Activated naive CD8-positive, alpha-beta T cell treated with anti-CD3 and anti-CD28 coated beads, Interleukin-2, amount 50 U/mL, for 16 hours (primary cell): ENCODE results near the gene TRMU.

Source experiments
- DNase-seq: peaks from one replicate; pipeline ENCODE4 v3.0.0-alpha.2; 2020; ENCODE audit warnings: low read depth, low spot score

The TRMU gene

GRCh38 chr22:46336119-46337078 lies 885 bp downstream of the TRMU start:
- no peak for DNase-seq

GRCh38 chr22:46337870-46338269 lies 2.4 kb downstream of the TRMU start:
- DNase-seq, result no peak

DNA sequence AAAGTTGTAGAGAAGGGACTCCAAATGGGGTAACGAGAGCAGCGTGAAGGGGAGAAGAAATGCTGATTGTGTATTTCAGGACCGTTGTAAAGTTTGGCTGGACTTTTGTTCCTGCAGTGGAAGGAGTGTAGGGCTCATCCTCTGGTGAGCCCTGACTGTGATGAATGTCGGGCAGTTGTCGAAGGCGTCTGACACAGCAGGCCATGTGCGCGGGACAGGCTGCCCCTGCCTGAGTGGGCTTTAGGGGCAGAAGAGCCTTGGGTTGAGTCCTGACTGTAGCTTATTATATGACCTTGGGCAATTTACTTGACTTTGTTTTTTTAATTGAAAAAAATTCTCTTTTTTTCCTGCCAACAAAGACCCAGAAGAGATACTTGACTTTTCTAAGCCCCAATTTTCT lies 3.1 kb downstream of the TRMU start:
- no peak for DNase-seq

- no peak for DNase-seq
Measured at GRCh38 chr22:46339956-46340355, 4.4 kb downstream of the TRMU start.

DNA sequence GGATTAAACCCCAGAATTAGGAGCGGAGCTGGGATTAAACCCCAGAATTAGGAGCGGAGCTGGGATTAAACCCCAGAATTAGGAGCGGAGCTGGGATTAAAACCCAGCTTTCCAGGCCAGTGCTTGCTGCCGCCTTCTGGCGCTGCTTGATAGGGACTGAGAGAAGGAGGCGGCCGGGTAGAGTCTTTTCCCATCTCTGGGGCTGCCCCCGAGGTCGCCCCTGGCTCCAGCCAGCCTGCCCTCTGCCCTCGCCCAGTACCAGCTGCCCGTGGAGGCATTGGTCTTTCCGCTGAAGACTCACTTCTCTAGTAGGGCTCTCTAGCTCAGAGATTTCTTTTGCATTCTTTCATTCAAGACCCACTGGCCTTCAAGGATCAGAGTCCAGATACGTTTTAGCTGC lies 5.2 kb downstream of the TRMU start:
- DNase-seq, result no peak

DNA sequence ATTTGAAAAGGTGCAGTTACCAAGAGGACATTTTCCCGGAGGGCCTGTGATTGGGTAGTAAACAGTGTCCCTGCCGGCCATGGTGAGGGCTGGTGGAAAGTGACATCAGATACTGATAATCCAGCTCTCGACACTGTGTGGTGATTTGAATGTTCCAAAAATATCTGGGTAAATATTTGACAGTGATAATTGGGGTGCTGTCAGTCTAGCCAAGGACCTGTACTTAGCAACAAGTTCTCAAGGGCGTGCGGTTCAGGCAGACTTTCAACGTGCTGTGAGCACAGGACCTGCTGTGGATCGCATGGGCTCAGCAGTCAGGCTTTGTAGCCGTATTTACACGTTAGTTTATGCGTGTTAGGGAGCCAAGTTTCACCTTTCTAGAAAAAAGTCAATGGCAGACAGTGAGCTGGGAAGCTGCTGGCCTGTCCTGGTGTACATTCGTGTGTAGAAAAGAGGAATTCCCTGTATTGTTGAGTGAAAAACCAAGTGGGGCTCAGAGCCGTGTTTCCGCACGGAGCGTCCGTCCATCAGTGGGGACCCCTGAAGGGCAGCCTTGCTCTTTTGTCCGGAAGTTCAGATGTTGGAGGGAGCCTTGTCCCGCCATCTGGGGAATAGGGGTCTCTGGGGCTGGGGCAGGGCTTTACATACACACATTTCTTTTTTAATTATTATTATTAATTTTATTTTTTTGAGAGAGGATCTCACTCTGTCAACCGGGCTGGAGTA lies 11.3 kb downstream of the TRMU start:
- no peak for DNase-seq

DNA sequence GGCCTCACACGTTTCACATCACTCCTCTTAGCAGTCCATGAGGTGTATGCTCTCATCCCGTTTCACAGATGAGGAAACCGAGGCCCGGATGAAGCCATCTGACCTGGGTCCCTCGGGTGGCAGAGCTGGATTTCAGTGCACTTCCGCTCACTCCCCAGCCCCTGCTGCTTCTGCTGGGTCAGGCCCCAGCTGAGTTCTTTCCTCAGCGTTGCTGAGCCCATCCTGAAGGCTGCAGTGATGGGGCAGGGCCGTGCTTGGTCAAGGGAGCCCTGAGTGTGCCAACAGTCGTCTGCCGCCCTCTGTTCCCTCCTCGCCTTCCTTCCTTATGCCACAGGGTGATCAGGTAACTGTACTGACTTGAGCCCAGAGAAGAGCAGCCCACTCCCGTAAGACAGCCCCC lies 12.1 kb downstream of the TRMU start:
- DNase-seq, result no peak

DNA sequence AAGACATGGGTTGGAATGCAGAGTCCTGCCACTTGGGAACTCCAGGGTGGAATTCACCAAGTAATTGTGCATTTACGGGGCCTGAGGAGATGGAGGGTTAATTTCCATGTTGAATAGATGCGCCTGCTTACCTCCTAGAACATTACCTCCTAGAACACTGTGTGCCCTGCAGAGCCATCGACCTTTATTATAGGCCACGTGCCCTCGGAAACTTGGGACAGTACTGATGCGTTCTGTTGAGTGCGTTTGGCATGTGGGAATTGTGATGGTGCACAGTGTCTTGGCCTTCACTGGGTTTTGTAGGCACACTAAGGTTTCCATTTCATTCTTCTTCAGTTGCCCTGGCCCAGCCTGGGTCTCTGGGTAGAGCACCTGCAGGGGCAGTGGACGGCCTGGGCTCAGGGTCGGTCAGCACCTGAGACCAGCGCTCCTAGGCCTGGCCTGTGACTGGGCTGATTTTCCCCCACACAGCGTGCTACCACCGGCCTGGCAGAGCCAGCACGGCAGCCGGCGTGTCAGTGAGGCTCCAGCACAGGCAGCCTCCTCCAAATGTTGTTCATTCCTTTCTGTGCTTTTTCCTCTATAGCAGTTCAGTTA lies 12.7 kb downstream of the TRMU start:
- DNase-seq, result no peak

- no peak for DNase-seq
Measured at GRCh38 chr22:46349238-46349637, 13.7 kb downstream of the TRMU start.

DNA sequence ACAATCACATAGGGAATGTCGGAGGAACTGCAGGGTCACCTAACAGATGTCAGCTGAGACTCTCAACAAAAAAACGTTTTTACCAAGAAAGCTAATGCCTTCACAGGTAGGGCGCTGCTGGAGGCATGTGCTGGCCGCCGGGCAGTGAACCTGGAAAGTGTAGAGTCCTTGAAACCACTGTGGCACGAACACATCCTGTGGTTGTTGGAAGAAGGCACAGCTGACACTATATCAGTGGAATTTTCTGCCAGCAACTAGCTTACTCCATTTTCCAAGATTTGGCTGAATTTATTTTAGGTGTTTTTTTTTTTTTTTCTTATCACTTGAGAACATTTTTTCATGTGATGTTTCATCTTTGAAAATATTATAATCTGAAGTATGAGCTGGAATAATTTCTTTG lies 14.2 kb downstream of the TRMU start:
- no peak for DNase-seq

DNA sequence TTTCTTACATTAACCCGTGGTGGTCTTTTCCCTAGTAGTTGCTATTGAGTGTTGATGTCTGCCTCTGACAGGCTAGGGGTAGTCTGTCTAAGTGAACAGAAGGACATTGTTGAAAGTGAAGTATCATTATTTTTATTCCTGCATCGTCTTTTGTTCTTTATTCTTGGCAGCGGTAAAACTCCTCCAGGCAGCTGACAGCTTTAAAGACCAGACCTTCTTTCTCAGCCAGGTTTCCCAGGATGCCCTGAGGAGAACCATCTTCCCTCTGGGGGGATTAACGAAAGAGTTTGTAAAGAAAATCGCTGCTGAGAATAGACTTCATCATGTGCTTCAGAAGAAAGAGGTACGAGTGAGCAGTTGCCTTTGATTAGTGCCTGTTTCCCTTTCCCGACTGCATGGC lies 14.6 kb downstream of the TRMU start:
- DNase-seq, result no peak

DNA sequence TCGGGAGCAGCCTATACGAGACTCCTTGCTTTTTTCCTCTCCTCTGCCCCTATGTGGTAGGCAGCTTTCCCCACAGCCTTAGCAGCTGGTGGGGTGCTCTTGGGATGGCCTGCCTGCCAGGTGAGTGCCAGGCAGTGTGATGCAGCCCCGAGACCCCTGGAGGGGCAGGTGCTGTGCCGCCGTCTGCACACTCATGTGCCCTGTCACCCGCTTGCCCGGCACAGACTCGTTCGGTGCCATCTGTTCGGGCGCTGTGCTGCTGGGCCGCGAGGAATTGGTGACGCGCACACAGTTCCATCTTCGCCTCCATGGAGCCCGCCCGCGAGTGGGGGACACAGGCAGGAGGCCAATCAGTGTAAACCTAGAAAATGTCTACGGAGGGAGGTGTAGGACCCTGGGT lies 15.1 kb downstream of the TRMU start:
- DNase-seq, result no peak

- no peak for DNase-seq
Measured at GRCh38 chr22:46351131-46351735, 15.7 kb downstream of the TRMU start.

GRCh38 chr22:46351767-46352166 lies 16.3 kb downstream of the TRMU start:
- no peak for DNase-seq

DNA sequence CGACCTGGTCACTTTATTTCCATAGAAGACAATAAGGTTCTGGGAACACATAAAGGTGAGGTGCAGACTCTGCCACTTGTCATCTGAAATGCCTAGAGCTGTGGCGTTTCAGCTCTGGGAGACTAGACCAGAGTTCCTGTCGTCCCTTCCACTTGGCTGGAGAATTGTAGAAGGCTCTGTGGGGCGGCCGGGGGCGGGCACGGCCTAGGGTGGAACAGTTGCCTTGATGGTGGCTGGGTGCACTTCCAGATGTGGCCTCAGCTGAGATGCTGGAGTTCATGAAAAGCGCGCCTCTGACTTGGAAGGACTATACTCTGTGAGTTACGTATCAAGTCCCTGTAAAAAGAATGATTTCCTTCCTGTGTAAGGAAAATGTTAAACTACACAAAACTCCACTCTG lies 16.8 kb downstream of the TRMU start:
- no peak for DNase-seq

DNA sequence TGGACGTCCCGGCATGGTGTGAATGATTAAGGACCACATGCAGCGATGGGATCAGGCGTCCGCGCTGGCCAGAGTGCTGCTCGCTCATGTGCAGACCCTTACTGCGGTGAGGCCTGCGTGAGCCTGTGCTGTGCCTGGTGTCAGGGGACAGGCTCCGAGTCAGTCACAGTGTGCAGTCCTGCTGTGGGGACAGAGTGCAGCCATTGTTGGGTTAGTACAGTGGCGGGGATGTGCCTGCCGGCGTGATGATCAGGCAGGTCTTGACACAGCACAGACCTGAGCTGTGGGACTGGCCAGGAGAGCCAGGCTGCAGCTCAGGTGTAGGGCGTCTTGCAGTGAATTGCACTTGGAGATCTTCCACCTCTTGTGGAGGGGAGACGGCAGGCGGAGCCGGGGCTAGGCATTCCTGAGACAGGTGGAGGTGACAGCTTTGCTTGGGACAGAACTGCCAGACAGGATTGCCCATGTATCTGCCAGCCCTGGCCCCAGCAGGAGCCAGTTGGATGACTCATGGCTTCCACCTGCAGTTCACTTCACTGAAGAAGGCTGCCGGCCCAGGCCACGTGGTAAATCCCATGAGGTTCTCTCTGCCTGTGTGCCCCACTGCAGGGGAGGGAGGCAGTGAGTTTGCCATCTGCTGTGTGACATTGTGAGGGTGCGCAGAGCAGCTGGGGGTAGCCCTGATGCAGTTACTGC lies 17.3 kb downstream of the TRMU start:
- DNase-seq, result no peak

DNA sequence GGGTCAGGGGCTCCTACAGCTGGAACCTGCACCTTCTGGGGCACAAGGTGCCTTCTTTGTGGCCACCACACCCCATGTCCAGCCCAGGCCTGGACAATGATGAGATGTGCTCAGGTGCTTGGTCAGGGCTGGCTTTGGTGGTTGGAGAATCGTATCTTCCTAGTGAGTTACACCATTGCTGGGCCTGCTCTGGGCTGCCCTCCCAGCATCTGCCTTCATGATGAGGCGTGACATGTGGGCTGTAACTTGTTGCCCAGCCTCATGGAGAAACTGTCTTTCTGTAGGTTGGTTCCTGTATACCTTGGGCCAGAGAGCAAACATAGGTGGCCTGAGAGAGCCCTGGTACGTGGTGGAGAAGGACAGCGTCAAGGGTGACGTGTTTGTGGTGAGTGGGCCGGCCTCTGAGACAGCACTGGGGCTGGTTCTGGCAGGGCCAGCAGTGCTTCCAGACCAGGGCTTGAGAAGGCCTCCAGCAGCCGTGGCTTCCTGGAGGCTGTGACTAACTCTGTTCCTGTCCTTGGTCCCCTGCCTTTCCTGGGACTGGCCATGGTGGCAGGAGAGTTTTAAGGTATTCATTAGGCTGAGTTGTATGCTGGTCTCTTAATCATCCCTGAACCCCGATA lies 18.1 kb downstream of the TRMU start:
- DNase-seq, result no peak

GRCh38 chr22:46354176-46354992 lies 18.9 kb downstream of the TRMU start:
- DNase-seq, result no peak

GRCh38 chr22:46354993-46355305 lies 19.4 kb downstream of the TRMU start:
- no peak for DNase-seq

DNA sequence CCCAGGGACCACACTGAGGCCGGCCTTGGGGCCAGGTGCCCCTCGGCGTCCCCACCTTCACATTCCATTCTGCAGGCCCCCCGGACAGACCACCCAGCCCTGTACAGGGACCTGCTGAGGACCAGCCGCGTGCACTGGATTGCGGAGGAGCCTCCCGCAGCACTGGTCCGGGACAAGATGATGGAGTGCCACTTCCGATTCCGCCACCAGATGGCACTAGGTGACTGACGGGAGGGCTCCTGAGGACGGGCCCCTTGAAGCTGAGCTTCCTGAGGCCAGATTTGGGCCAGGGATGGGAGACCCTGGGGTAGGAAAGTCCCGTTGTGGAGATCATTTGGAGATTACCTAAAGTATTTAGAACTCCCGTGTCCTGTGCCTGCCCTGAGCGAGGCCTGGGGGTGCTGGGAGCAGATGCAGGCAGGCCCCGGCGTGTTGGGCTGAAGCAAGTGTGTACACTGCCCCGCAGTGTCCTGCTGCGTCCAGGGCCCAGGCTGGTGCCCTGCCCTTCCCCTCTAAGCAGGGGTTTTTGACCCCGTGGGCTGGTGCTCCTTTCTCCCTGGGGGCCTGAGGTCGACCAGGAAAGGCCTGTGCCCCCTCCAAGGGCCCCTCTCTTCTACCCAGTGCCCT lies 20.0 kb downstream of the TRMU start:
- DNase-seq, result no peak
